HG03469 (cell line): ENCODE data around the gene MSI2.

Source experiments
- ATAC-seq: cut with Tn5 transposase; IDR thresholded peaks from one replicate; pipeline ENCODE4 v1.9.1; 2021; ENCODE audit warnings: mild to moderate bottlenecking, moderate library complexity, moderate number of reproducible peaks; ENCODE audit not compliant: unreplicated experiment

The MSI2 gene

DNA sequence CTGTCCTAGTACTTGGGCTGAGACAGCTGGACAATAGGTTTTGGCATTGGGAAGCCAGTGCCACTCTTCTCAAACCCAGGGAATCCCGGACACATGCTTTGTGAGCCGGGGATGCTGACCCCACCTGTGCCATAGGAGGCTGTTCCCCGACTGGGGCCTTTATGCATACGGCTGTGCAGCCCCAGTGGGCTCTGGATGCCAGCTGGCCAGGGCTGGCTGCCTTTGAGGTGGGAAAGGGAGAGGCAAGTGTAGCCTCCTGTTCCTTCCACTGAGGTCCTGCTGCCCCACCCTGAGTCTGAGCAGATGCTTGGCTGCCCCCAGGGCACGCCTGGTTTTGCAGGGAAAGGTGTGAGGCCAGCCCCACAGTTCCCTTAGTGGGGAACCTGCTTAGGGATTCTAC lies 383.1 kb downstream of the MSI2 start:
- ATAC-seq: no peak

- no peak for ATAC-seq
Observed at GRCh38 chr17:57640079-57640478, 383.8 kb downstream of the MSI2 start.

- ATAC-seq: no peak
Observed at GRCh38 chr17:57641761-57642160, 385.4 kb downstream of the MSI2 start.

DNA sequence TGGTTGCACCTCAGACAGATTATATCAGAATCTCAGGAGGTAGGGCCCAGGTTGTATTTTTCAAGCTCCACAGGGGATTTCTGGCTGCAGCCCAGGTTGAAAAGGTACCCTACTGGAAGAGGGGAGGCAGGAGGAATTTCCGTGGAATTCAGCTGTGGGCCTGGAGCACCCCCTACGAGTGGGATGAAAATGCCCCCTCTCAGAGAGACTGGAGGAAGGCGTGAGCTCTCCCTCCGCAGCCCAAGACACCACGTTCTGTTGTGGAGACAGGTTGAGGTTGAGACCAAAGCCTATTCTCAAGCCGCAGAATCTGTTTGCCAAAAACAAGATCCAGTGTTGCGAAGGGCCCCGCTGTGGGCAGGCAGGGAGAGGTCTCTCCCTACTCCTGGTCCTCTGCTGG lies 386.7 kb downstream of the MSI2 start:
- no peak for ATAC-seq

- ATAC-seq: no peak
Observed at GRCh38 chr17:57644326-57644725, 388.0 kb downstream of the MSI2 start.

DNA sequence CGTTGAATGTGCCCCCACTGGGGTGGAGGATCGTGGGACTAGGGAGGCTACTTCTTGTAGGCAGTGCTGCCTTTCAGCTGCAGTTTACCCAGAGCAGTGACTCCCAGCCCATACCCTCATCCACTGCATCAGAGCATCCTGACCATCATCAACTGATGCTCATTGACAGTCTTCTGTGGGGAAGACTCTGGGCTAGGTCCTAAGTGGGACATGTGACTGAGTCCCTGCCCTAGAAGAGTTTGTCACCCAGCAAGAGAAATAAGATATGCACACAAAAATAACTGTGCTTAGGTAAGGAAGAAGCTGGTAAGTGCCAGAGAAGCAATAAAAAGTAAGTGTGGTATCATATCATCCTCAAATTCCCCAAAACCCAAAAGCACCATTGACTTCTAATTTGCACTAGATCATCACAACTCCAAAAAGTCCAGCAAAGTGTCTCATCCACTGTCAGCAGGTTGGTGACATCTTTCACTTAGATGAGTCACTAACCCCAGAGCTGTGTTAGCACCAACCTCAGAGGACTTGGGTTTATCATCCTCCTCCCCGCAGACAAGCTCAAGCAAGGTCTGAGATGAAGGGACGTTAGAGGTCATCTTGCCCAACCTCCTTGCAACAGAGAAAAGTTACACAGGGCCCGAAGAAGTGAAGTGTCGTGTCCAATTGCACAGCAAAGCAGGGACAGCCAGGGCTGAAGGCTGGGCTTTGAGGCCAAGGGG lies 389.8 kb downstream of the MSI2 start:
- no peak for ATAC-seq

DNA sequence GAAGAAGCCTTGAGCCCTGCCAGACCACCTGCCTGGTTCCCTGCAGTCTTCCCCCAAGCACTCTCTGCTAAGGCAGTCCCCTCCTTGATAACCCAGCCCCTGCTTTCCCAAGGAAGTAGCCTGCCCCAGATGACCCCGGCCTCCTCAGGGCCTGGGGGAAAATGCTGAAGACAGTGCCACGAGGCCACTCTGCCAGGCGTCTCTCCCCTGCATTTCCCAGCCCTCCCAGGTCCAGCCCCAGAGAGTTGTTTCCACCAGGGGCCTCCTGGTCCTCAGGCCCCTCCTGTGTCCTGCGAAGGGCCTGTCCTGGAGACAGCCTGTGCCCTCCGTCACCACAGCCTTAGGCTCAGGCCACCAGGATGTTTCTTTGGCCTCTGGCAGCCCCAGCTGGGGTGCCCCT lies 392.4 kb downstream of the MSI2 start:
- ATAC-seq: no peak

DNA sequence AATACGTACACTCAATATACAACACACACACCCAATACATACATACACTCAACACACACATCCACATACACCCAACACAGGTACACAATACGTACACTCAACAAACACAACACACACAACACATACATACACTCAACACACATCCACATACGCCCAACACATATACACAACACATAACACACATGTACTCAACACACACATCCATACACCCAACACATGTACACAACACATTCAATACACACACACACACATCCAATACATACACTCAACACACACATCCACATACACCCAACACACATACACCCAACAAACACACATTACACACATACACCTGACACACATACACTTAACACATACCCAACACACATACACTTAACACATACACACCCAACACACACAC lies 392.9 kb downstream of the MSI2 start:
- ATAC-seq: no peak

- no peak for ATAC-seq
Observed at GRCh38 chr17:57649731-57650484, 393.6 kb downstream of the MSI2 start.

GRCh38 chr17:57650548-57650947 lies 394.2 kb downstream of the MSI2 start:
- no peak for ATAC-seq

GRCh38 chr17:57651451-57651850 lies 395.1 kb downstream of the MSI2 start:
- ATAC-seq: no peak

GRCh38 chr17:57651996-57652395 lies 395.7 kb downstream of the MSI2 start:
- ATAC-seq: no peak

GRCh38 chr17:57652811-57653210 lies 396.5 kb downstream of the MSI2 start:
- ATAC-seq: no peak

DNA sequence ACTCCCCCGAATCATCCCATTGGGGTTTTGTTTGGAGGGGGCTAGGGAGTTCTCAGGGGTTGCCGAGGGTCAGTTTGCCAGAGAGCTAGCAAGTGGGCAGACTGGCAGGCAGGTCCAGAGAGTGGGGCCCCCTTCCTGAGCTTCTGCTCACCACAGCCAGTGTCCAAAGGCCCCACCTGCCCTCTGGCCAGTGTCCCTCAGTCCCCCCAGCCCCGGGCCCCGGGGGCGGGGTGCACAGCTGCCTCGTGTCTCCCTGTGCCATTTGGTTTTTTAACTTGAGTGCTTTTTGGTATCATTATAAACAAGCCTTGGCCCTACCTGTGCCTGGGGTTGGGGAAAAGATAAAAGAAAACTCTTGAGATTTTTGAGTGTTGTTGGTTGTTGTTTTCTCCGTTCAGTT lies 397.0 kb downstream of the MSI2 start:
- ATAC-seq: no peak

DNA sequence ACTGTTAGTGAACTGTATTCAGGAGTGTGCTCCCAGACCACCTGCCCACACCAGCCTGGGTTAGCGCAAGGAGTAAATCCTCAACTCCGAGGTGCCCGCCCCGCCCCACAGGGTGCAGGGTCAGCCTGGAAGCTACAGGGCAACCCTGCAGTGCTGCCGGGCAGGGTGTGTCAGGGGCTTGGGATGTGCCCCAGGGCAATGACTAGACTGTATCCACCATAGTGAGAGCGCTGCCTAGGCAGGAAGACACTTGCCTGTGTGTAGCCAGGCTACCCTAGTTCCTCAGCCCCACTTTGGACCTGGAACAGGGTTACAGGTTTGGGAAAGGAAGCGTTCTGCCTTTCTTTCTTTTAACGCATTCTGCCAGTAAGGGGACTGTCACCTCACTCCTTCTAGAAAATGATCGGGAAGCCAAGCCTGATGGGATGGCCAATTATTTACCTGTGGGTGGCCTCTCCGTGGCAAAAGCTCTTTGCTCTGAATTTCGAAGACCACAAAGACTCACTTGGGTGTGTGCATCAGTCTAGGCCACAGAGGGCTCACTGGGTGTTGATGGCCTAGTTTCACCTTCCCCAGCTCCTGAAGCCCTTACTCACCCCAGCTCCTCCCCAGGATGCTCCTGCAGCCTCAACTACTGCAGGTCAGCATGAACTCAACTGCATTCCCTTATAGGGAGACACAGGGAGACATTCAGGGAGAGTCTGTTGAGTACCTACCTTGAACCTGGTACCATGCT lies 397.9 kb downstream of the MSI2 start:
- no peak for ATAC-seq

- ATAC-seq: no peak
Observed at GRCh38 chr17:57655553-57655952, 399.2 kb downstream of the MSI2 start.

GRCh38 chr17:57657211-57657610 lies 400.9 kb downstream of the MSI2 start:
- ATAC-seq: no peak

GRCh38 chr17:57662041-57662440 lies 405.7 kb downstream of the MSI2 start:
- no peak for ATAC-seq

- no peak for ATAC-seq
Observed at GRCh38 chr17:57662644-57663308, 406.5 kb downstream of the MSI2 start.

GRCh38 chr17:57663326-57664070 lies 407.2 kb downstream of the MSI2 start:
- ATAC-seq: no peak

DNA sequence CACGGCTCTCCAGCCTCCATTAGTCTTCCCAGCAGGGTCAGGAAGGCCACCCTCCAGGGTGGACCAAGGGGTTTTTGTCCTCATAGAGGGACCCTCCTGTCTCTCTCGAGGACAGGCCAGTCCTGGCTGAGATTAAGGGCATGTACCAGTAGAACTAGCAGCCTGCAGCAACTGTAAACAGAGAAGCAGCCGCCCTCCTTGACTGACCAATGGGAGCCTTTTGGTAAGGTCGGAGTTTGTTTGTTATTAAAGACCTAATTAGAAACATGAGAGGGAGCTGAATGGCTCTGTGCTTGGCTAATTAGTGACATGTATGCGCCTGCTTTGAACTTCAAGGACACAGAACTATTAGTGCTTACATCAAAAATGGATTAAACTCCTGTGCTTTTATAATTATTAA lies 408.8 kb downstream of the MSI2 start:
- no peak for ATAC-seq
